HG03103 (cell line): ENCODE measurements around the gene RAB3A.

ENCODE experiments used
- ATAC-seq: cut with Tn5 transposase; IDR thresholded peaks from one replicate; pipeline ENCODE4 v1.9.1; 2021; ENCODE audit warnings: low read depth; ENCODE audit not compliant: unreplicated experiment

Gene RAB3A

GRCh38 chr19:18203863-18204393 is at the start of gene RAB3A:
RAB3A (minus strand) TSS chr19:18204042; CDS start chr19:18202740, 1,302 bp downstream.
- ATAC-seq, result peak; percentile 87

- no peak for ATAC-seq
Observed at GRCh38 chr19:18253130-18253529, 49.3 kb upstream of the RAB3A start.

DNA sequence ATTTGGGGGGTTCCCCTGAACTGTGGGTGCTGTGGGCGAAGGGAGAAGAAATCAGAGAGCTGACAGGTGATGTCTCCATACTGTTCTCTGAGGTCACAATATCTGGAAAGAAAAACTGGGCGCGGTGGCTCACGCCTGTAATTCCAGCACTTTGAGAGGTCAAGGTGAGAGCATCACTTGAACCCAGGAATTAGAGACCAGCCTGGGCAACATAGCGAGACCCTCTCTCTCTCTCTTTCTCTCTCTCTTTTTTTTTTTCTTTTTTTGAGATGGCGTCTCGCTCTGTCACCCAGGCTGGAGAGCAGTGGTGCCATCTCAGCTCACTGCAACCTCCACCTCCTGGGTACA is 48.5 kb upstream of the RAB3A start:
- no peak for ATAC-seq

GRCh38 chr19:18251587-18252369 is 47.9 kb upstream of the RAB3A start:
- ATAC-seq, result no peak

GRCh38 chr19:18249834-18250233 is 46.0 kb upstream of the RAB3A start:
- no peak for ATAC-seq

DNA sequence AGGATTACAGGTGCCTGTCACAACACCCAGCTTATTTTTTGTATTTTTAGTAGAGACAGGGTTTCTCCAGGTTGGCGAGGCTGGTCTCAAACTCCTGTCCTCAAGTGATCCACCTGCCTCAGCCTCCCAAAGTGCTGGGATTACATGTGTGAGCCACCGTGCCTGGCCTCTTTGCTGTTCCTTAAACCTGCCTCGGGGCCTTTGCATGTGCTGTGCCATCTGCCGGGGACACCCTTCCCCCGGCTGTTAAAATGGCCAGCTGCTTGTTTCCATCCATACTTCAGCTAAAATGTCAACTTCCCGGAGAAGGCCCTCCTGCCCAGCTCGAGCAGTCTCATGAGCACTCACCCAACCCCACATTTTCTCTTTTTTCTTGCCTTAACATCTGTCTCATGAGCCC is 41.5 kb upstream of the RAB3A start:
- ATAC-seq, result no peak

- ATAC-seq, result no peak
Observed at GRCh38 chr19:18239303-18239702, 35.5 kb upstream of the RAB3A start.

GRCh38 chr19:18234194-18234593 is 30.4 kb upstream of the RAB3A start:
- ATAC-seq, result no peak

- no peak for ATAC-seq
Observed at GRCh38 chr19:18233224-18233825, 29.5 kb upstream of the RAB3A start.

- ATAC-seq, result no peak
Observed at GRCh38 chr19:18232540-18233223, 28.8 kb upstream of the RAB3A start.

GRCh38 chr19:18231775-18232174 is 27.9 kb upstream of the RAB3A start:
- no peak for ATAC-seq

- no peak for ATAC-seq
Observed at GRCh38 chr19:18230941-18231734, 27.3 kb upstream of the RAB3A start.

DNA sequence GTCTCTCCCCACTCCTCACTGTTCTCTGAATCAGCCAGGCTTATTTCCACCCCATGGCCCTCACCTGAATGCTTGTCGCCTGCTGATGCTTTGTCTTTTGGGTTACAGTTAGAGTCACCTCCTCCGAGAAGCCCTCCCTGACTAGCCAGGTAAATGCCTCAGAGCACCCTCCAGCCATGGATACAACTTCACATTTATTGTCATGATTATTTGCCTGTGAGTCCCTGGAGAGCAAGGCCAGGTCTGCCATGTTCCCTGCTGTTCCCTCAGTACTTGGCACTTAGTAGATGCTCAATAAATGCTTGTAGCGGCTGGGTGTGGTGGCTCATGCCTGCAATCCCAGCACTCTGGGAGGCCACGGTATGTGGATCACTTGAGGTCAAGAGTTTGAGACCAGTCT is 26.1 kb upstream of the RAB3A start:
- no peak for ATAC-seq

DNA sequence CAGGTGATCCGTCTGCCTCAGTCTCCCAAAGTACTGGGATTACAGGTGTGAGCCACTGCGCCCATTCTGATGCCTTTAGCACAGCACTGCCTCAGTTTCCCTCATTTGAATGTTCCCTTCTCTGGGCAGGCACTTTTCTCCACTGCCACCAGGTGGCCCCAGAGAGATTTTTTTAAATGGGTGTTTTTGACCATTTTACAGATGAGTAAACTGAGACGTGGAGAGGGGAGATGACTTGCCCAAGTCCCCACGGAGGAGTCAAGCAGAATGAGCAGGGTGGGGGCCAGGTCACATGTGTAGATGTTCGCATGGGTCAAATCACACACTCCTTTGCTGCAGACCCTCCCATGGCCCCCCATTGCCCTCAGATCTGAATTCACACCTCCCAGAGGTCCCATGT is 25.6 kb upstream of the RAB3A start:
- no peak for ATAC-seq

DNA sequence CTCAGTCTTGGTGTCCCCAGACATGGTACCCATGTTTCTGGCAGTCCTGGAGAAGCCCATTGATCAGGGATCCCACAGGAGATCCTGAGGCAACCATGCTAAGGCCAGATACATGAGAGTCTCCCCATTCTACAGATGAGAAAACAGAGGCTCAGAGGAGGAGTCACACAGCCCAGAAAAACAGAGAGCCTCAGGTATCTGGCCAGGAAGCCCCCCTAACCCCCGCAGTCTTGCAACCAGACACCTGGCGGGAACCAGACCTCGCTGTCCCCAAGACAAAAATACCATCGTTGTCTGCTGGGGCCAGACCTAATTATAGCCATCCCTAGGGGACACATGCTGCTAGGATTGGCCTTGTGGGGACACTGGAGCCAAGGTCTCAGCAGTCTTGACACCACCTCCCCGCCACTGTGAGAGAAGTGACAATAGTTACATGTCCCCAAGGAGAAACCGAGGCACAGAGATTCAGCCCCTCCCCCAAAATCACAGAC is 24.0 kb upstream of the RAB3A start:
- no peak for ATAC-seq

DNA sequence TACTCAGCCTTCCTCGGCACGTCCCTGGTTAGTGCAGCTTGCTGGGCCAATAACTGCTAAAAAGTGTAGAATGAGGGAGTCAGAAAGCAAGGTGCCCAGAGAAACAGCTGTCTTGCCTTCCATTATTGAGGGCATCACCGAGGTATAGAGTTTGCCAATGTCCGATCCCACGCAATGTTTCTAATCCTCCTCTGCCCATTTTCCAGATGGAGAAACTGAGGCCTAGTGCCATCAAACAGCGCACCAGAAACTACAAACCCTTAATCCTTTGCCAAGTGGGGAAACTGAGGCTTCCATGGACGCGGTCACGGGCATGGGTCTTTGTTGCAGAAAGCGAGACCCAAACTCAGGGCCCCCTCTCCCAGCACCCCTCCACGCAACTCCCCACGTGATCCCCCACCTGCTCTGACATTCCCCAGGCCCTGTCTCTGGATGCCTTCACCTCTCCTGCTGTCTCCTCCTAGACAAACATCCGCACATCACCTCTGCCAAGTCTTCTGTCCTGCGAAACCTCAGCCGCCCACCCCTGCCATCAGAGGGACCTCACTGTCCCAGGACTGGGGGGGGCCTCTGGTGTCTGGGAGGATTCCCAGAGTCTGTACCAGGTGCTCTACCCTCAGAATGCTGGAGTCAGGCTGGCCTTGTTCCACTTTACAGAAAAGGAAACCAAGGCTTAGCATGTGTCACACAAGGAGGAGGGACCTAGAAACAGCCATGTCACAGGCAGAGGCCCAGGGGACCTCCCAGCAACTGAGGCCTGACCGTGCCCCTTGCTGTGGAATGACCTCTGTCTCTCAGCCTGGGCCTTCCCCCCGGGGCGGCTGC is 23.3 kb upstream of the RAB3A start:
- no peak for ATAC-seq

DNA sequence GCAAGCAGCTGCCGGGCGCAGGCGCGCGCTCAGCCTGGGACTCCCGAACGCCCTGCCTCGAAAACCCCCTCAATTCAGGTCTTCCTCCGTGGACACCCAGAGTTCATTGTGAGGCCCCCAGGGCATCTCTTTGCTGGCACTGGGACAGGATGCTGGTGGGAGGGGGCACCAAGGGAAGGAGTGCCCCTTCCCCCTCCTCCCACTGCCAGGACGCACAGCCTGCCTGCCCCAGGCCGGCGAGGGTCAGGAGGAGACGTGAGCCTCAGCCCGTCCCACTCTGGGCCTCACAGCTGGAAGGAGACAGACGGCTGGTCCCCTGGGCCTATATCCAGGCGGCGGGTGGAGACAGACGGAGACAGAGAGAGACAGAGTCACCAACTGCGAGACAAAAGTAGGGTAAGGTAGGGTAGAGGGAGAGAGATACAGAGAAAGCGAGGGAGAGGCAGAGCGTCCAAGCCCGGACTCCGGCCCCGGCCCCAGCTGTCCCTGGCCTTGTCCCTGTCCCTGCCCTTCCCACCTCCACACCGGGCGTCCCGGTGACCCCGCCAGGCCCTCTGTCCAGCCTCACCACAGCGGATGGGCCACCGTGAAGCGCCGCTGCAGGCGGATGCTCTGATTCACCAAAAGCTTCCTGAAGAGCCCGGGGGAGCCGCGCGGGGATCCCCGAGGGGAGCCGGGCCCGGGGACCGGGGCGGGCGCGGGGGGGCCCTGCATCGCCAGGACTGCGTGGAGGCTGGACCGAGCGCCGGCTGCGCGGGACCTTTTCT is 22.0 kb upstream of the RAB3A start, which contains the start of gene PDE4C:
Gene PDE4C (minus strand): TSS at position 737 of the 767 bp plus-strand sequence. CDS start 23 bp downstream, at position 714.
- no peak for ATAC-seq

DNA sequence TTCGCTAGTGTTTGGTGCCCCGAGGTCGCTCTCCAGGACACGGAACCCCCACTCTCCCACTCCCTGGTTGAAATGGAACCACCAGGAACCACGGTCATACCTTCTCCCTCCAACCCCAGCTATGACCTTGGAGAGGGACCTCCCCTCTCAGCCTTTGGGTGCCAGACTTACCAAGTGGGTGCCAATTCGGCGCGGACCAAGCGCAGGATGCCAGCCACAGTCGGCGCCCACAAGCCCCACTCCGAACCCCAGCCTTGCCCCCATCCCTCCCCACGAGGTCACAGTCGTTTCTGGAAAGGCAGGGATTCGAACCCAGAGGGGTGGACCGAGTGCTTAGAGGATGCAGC is 21.5 kb upstream of the RAB3A start:
- ATAC-seq, result no peak
